ENCODE measurements around the gene CACNG6.

Gene CACNG6

GRCh38 chr19:53951947-53952346, 39.5 kb upstream of the CACNG6 start:
- TF ChIP-seq USF1 (IDR thresholded peaks at IDR 0.05), result no peak
- TF ChIP-seq CEBPB (IDR thresholded peaks at IDR 0.05), result no peak
- no peak for TF ChIP-seq RAD21 (IDR thresholded peaks at IDR 0.05; ENCODE audit: low read depth)
- no peak for TF ChIP-seq EGR1 (IDR thresholded peaks at IDR 0.05)
- TF ChIP-seq REST (IDR thresholded peaks at IDR 0.05; ENCODE audit: low read depth), result no peak
- no peak for TF ChIP-seq TEAD4 (IDR thresholded peaks at IDR 0.05)
- no peak for TF ChIP-seq TCF12 (IDR thresholded peaks at IDR 0.05; ENCODE audit: low read depth)
- no peak for TF ChIP-seq YY1 (IDR thresholded peaks at IDR 0.05; ENCODE audit: low read depth)
- no peak for TF ChIP-seq EP300 (IDR thresholded peaks at IDR 0.05; ENCODE audit: borderline replicate concordance)
- no peak for TF ChIP-seq FOXM1 (IDR thresholded peaks at IDR 0.05; ENCODE audit: borderline replicate concordance, low read depth)
- no peak for TF ChIP-seq TAF1 (IDR thresholded peaks at IDR 0.05; ENCODE audit: low read depth)
- TF ChIP-seq MAX (IDR thresholded peaks at IDR 0.05), result no peak
- TF ChIP-seq NFIC (IDR thresholded peaks at IDR 0.05), result no peak
- no peak for TF ChIP-seq CREB1 (IDR thresholded peaks at IDR 0.05; ENCODE audit: low read depth)
- TF ChIP-seq ZBTB7A (IDR thresholded peaks at IDR 0.05; ENCODE audit: low read depth), result no peak

DNA sequence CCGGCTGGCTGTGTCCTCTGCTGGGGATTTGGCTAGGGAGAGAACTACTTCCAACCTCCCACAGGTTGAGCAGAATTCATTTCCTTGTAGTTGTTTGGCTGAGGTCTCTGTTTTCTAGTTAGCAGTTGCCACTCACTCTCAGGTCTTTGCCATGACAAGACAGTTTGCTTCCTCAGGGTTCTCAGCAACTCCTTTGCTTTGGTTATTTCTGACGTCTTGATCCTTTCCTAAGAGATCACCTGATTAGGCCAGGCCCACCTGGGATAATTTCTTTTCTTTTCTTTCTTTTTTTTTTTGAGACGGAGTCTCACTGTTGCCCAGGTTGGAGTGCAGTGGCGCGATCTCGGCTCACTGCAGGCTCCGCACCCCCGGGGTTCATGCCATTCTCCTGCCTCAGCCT, 38.1 kb upstream of the CACNG6 start:
- TF ChIP-seq TEAD4 (IDR thresholded peaks at IDR 0.05) (no peak), USF1 (IDR thresholded peaks at IDR 0.05) (no peak), EP300 (IDR thresholded peaks at IDR 0.05; ENCODE audit: borderline replicate concordance) (no peak), MAX (IDR thresholded peaks at IDR 0.05) (no peak), FOXM1 (IDR thresholded peaks at IDR 0.05; ENCODE audit: borderline replicate concordance, low read depth) (no peak), EGR1 (IDR thresholded peaks at IDR 0.05) (no peak), RAD21 (IDR thresholded peaks at IDR 0.05; ENCODE audit: low read depth) (no peak), TCF12 (IDR thresholded peaks at IDR 0.05; ENCODE audit: low read depth) (no peak)

- TF ChIP-seq YY1 (IDR thresholded peaks at IDR 0.05; ENCODE audit: low read depth) (no peak), TCF12 (IDR thresholded peaks at IDR 0.05; ENCODE audit: low read depth) (no peak), EGR1 (IDR thresholded peaks at IDR 0.05) (no peak), CEBPB (IDR thresholded peaks at IDR 0.05) (no peak), USF1 (IDR thresholded peaks at IDR 0.05) (no peak), REST (IDR thresholded peaks at IDR 0.05; ENCODE audit: low read depth) (no peak), ZBTB7A (IDR thresholded peaks at IDR 0.05; ENCODE audit: low read depth) (no peak), CREB1 (IDR thresholded peaks at IDR 0.05; ENCODE audit: low read depth) (no peak), MAX (IDR thresholded peaks at IDR 0.05) (no peak), FOXM1 (IDR thresholded peaks at IDR 0.05; ENCODE audit: borderline replicate concordance, low read depth) (no peak), RAD21 (IDR thresholded peaks at IDR 0.05; ENCODE audit: low read depth) (no peak), TEAD4 (IDR thresholded peaks at IDR 0.05) (no peak), NFIC (IDR thresholded peaks at IDR 0.05) (no peak)
Measured at GRCh38 chr19:53957448-53958167, 33.8 kb upstream of the CACNG6 start.

GRCh38 chr19:53958168-53958571, 33.3 kb upstream of the CACNG6 start:
- no peak for TF ChIP-seq REST (IDR thresholded peaks at IDR 0.05; ENCODE audit: low read depth)
- TF ChIP-seq ZBTB7A (IDR thresholded peaks at IDR 0.05; ENCODE audit: low read depth), result no peak
- TF ChIP-seq EP300 (IDR thresholded peaks at IDR 0.05; ENCODE audit: borderline replicate concordance), result no peak
- TF ChIP-seq NFIC (IDR thresholded peaks at IDR 0.05), result no peak
- no peak for TF ChIP-seq CREB1 (IDR thresholded peaks at IDR 0.05; ENCODE audit: low read depth)
- no peak for TF ChIP-seq TAF1 (IDR thresholded peaks at IDR 0.05; ENCODE audit: low read depth)
- TF ChIP-seq YY1 (IDR thresholded peaks at IDR 0.05; ENCODE audit: low read depth), result no peak
- no peak for TF ChIP-seq FOXM1 (IDR thresholded peaks at IDR 0.05; ENCODE audit: borderline replicate concordance, low read depth)
- TF ChIP-seq EGR1 (IDR thresholded peaks at IDR 0.05), result no peak
- TF ChIP-seq TCF12 (IDR thresholded peaks at IDR 0.05; ENCODE audit: low read depth), result no peak
- TF ChIP-seq USF1 (IDR thresholded peaks at IDR 0.05), result no peak
- no peak for TF ChIP-seq RAD21 (IDR thresholded peaks at IDR 0.05; ENCODE audit: low read depth)
- no peak for TF ChIP-seq MAX (IDR thresholded peaks at IDR 0.05)
- no peak for TF ChIP-seq CEBPB (IDR thresholded peaks at IDR 0.05)
- TF ChIP-seq TEAD4 (IDR thresholded peaks at IDR 0.05), result no peak
